Esophagus muscularis mucosa (tissue), 4 donors: ENCODE data around the gene TAS2R40. TPM values are rescaled to one million over a fixed set of nuclear protein-coding genes. Genes with fewer than 3 reads are reported as not detected.
"Not testable (repeated sequence)": the region's sequence is repeated elsewhere in the genome, so short reads cannot be mapped to it uniquely, and the experiment has no call there.

ENCODE experiments used
- DNase-seq: peaks from one replicate; pipeline ENCODE4 v3.0.0-alpha.2; 2017; ENCODE audit errors: extremely low spot score
- H3K27ac ChIP-seq, 4 donors: fragments of 200-600 bp; sonication (generic); replicated peaks in 1 of 4; 1 replicate in 3 of 4; 2 replicates in 1 of 4; pipeline ENCODE4 v1.5.1; 2016 to 2019; ENCODE audit warnings: mild to moderate bottlenecking in 1 of 4
- H3K27me3 ChIP-seq, 4 donors: fragments of 200-600 bp; sonication (generic); one replicate each; pipeline versions ENCODE4 v1.5.1 to v1.6.0; 2016 to 2019
- H3K36me3 ChIP-seq, 4 donors: fragments of 200-600 bp; sonication (generic); one replicate each; pipeline ENCODE4 v1.5.1; 2016 to 2019
- H3K4me1 ChIP-seq, 4 donors: fragments of 200-600 bp; sonication (generic); one replicate each; pipeline ENCODE4 v1.5.1; 2016 to 2019
- H3K4me3 ChIP-seq, 4 donors: fragments of 200-600 bp; sonication (generic); 1 replicate in 2 of 4; 2 replicates in 2 of 4; pipeline ENCODE4 v1.5.1; 2016 to 2019; ENCODE audit warnings: mild to moderate bottlenecking in 4 of 4, moderate library complexity in 1 of 4
- H3K9me3 ChIP-seq, 4 donors: fragments of 200-600 bp; sonication (generic); 1 replicate in 3 of 4; 2 replicates in 1 of 4; pipeline ENCODE4 v1.5.1; 2016 to 2019
- EP300 ChIP-seq: sonication (generic); formaldehyde crosslinking; IDR thresholded peaks from one replicate; pipeline ENCODE4 v1.6.1; 2017; ENCODE audit warnings: antibody characterized with exemption
- POLR2A ChIP-seq: fragments of 450-650 bp; IDR thresholded peaks from one replicate; pipeline ENCODE4 v1.6.1; 2017; ENCODE audit warnings: antibody characterized with exemption, moderate library complexity, mild to moderate bottlenecking, low read depth
- POLR2AphosphoS5 ChIP-seq, 2 donors: sonication (generic); formaldehyde crosslinking; IDR thresholded peaks; one replicate each; pipeline ENCODE4 v1.6.1; 2017; ENCODE audit warnings: antibody characterized with exemption in 2 of 2
- WGBS: methylation state at CpG from one replicate; pipeline ENCODE4 v1.1.5; 2018; 5-methylcytosine and 5-hydroxymethylcytosine counted together
- intact Hi-C: fragments of 100-400 bp; cut with DNase I; formaldehyde crosslinking; loops from one replicate; pipeline ENCODE4 v1.15.1; 2023
- total RNA-seq, 4 donors: library from RNA; depleted of rRNA; stranded (reverse); fragments of >200 nt; gene quantifications; one replicate each; pipeline versions ENCODE4 v1.1.0 to v1.2.1, GENCODE V29; 2016
- TF ChIP-seq, protein P1 (sequence below), 3 experiments: fragments of 200-600 bp in 2 of 3; fragments of 450-650 bp in 1 of 3; sonication (generic) in 2 of 3; IDR thresholded peaks; one replicate each; pipeline ENCODE4 v1.5.1; 2017 to 2019; ENCODE audit warnings: antibody characterized with exemption in 3 of 3, mild to moderate bottlenecking in 2 of 3, moderate library complexity in 1 of 3

Gene TAS2R40
- total RNA-seq, 4 donors from 2014 or later = not detected

DNA sequence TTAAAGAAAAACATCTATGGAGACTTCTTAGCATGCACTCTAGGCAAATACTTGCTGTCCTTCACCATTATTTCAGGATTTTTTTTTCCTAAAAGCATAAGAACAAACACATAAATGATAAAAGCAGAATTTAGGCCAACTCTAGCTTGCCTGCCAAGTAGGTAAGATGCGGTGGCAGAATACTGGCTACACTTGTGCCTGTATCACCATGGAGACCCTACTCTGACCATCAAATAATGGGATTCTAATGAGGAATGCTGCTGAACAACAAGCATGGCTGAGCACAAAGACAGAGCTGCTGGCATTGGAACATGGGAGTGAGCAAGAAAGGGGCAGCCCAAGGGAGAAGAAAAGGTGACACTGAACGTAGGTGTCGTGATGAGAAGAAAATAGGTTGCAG lies 18.5 kb upstream of the TAS2R40 start:
- intact Hi-C loops = no loop called here

DNA sequence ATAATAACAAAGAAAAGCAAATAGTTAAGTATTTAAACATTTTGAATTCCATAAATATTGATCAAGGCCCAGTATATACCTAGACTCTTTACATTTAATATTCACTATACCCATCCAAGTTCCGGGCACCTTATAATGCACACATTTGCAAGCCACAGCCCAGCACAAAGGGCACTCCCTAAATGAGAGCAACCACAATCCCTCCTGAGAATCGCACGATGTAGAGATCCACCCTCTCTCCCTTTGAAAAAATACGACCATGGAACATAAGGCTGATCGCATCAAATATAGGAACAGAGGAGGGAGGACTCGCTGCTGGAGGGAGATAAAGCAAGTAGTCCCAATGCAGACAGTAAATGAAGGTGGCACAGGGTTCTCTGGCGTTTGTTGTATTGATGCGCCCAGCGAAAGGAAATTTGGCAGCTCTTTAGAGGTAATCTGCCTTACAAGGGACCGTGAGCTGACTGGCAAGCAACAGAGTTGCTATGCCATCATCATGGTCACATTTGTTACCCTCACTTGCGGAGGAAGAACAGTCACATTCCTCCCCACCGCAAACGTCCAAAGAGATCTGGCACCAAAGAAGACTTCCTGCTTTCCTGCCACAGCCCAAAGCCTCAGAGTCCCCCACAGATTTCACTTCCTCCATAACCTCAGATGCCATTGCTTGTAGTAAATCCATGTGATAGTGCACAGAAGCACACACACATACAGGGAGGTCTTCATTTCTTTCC lies 16.1 kb upstream of the TAS2R40 start:
- 61% methylated on average over 13 of the region's 13 CpGs for WGBS

More for the DNA sequence above, 18.5 kb upstream of the TAS2R40 start:
- no peak for DNase-seq
- Histone ChIP-seq H3K27ac (no peak overlapping the region), H3K4me3 (no peak overlapping the region), H3K4me1 (no peaks in the 10 kb centered on the region), H3K27me3 (no peaks in the 10 kb centered on the region), H3K9me3 (no peaks in the 10 kb centered on the region), H3K36me3 (no peaks in the 10 kb centered on the region)
- WGBS = 90% methylated on average over 3 of the region's 3 CpGs
- TF ChIP-seq EP300 = no peak

DNA sequence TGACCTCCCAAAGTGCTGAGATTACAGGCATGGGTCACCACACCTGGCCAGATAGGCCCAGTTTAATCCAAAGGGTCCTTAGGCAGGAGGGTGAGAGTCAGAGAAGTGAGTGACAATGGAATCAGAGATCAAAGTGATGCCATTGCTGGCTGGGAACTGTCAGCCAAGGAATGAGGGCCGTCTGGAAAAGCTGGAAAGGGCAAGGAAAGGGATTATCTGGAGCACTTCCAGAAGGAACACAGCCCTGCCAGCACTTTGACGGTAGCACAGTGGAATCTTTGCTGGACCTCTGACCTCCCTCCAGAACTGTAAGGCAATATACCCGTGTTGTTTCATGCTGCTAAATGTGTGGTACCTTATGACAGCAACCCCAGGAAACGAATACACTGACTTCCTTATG lies 11.3 kb upstream of the TAS2R40 start:
- DNase-seq = no peak
- no peak overlapping the region for H3K27ac ChIP-seq
- no peak overlapping the region for H3K4me3 ChIP-seq
- H3K27me3 ChIP-seq = peaks cover 0 to 5% (median 0%) of the 10 kb centered on the region in 4 donors
- TF ChIP-seq, protein P1, sequence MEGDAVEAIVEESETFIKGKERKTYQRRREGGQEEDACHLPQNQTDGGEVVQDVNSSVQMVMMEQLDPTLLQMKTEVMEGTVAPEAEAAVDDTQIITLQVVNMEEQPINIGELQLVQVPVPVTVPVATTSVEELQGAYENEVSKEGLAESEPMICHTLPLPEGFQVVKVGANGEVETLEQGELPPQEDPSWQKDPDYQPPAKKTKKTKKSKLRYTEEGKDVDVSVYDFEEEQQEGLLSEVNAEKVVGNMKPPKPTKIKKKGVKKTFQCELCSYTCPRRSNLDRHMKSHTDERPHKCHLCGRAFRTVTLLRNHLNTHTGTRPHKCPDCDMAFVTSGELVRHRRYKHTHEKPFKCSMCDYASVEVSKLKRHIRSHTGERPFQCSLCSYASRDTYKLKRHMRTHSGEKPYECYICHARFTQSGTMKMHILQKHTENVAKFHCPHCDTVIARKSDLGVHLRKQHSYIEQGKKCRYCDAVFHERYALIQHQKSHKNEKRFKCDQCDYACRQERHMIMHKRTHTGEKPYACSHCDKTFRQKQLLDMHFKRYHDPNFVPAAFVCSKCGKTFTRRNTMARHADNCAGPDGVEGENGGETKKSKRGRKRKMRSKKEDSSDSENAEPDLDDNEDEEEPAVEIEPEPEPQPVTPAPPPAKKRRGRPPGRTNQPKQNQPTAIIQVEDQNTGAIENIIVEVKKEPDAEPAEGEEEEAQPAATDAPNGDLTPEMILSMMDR (IDR thresholded peaks at IDR 0.05) = no peak
- TF ChIP-seq POLR2AphosphoS5 (IDR thresholded peaks at IDR 0.05) (no peak), EP300 (no peak), POLR2A (no peak)
- intact Hi-C loops = no loop called here
- H3K9me3 ChIP-seq = no peaks in the 10 kb centered on the region
- 32% methylated on average over 4 of the region's 4 CpGs for WGBS
- no peaks in the 10 kb centered on the region for H3K36me3 ChIP-seq
- H3K4me1 ChIP-seq = peaks cover 0 to 5% (median 0%) of the 10 kb centered on the region in 4 donors

More for the DNA sequence above, 16.1 kb upstream of the TAS2R40 start:
- no peak for DNase-seq
- TF ChIP-seq EP300 (no peak), POLR2A (no peak), POLR2AphosphoS5 (IDR thresholded peaks at IDR 0.05) (no peak)
- TF ChIP-seq, protein P1 (IDR thresholded peaks at IDR 0.05) = no peak
- H3K4me1 ChIP-seq = no peaks in the 10 kb centered on the region
- H3K27me3 ChIP-seq = peaks cover 0 to 5% (median 0%) of the 10 kb centered on the region in 4 donors
- intact Hi-C loops = no loop called here
- no peaks in the 10 kb centered on the region for H3K9me3 ChIP-seq
- no peak overlapping the region for H3K27ac ChIP-seq
- no peaks in the 10 kb centered on the region for H3K36me3 ChIP-seq
- no peak overlapping the region for H3K4me3 ChIP-seq

DNA sequence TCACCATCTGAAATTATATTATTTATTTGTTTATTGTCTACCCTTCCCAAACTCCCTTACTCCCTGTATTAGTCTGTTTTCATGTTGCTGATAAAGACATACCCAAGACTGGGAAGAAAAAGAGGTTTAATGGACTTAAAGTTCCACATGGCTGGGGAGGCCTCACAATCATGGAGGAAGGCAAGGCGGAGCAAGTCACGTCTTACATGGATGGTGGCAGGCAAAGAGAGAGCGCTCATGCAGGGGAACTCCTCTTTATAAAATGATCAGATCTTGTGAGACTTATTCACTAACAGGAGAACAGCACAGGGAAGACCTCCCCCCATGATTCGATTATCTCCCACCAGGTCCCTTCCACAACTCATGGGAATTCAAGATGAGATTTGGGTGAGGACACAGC lies 8.4 kb upstream of the TAS2R40 start:
- DNase-seq, H3K9me3 ChIP-seq, H3K27ac ChIP-seq, H3K36me3 ChIP-seq, H3K27me3 ChIP-seq, intact Hi-C loops, H3K4me3 ChIP-seq: not testable (repeated sequence)
- 94% methylated on average over 4 of the region's 4 CpGs for WGBS
- peaks cover 0 to 14% (median 4%) of the 10 kb centered on the region in 4 donors for H3K4me1 ChIP-seq

DNA sequence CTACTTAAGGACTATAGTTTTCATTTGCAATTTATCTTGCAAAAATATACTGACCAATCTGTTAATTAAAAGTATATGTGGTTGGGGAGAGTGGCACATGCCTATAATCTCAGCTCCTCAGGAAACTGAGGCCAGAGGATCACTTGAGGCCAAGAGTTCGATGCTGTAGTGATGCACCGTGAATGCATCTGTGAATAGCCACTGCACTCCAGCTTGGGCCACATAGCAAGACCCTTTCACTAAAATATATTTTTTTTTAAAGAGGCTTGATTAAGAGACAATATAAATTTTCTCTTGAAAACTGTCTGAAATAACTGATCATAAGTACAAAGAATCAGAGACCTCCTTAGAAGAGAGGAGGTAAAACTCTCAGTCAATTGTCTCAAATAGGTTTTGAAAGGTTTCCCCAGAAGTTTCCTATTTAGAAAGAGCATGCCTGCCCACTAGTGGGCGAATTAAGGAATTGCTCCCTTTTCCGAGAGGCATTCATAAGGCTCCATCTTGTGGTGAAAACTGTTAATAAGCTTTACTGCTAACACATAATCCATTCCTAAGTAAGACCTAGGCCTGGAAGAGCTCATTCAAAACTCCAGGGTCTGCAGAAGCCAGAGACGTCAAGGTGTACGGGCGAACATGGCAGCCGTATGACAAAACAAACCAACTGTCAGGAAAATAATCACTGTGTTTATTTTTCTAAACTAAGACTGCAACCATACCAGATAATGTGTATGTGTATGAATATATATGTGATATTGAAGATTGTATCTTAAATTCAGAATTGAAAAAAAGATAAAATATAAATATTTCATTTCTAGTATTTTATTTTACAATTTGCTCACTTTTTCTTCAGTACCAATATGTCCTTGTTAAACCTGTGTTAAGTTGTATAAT lies 6.8 kb upstream of the TAS2R40 start:
- H3K4me3 ChIP-seq = no peak overlapping the region
- no peak for TF ChIP-seq EP300
- TF ChIP-seq, protein P1 (IDR thresholded peaks at IDR 0.05) = peak in 2 of 3 experiments; percentile 98 to 99
- H3K4me1 ChIP-seq = peaks cover 0 to 14% (median 4%) of the 10 kb centered on the region in 4 donors
- H3K27ac ChIP-seq = no peak overlapping the region
- no peaks in the 10 kb centered on the region for H3K36me3 ChIP-seq
- no peaks in the 10 kb centered on the region for H3K9me3 ChIP-seq
- WGBS = 24% methylated on average over 8 of the region's 8 CpGs
- intact Hi-C loops = loop anchor here (1.0 to 2.0 kb wide), 2 partner anchors 206 to 360 kb away; partner anchors contain the start of gene EPHB6
- no peak for DNase-seq
- H3K27me3 ChIP-seq = peaks cover 0 to 2% (median 0%) of the 10 kb centered on the region in 4 donors
